HS-5 (cell line): ENCODE measurements around the gene PRAMEF1.
"Not testable (repeated sequence)": the region's sequence is repeated elsewhere in the genome, so short reads cannot be mapped to it uniquely, and the experiment has no call there.

Experiments used
- DNase-seq: peaks from one replicate; pipeline ENCODE4 v3.0.0-alpha.2; 2012; ENCODE audit warnings: low read depth

The PRAMEF1 gene

GRCh38 chr1:12775443-12775842, 15.8 kb upstream of the PRAMEF1 start:
- no peak for DNase-seq

DNA sequence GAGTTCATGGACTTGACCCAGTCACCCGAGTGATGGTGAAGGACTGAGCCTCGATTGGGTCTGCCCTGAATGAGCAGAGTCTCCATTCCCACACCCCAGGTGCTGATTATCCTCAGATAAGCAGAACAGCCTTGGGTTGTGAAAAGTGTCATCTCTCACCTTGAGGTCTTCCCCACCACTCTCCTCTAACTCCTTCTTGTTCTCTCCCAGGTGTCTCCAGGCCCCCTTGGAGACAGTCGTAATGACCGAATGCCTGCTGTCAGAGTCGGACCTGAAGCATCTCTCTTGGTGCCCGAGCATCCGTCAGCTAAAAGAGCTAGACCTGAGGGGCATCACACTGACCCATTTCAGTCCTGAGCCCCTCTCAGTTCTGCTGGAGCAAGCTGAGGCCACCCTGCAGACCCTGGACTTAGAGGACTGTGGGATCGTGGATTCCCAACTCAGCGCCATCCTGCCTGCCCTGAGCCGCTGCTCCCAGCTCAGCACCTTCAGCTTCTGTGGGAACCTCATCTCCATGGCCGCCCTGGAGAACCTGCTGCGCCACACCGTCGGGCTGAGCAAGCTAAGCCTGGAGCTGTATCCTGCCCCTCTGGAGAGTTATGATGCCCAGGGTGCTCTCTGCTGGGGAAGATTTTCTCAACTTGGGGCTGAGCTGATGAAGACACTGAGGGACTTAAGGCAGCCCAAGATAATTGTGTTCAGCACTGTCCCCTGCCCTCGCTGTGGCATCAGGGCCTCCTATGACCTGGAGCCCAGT, 14.2 kb upstream of the PRAMEF1 start:
- no peak for DNase-seq

DNA sequence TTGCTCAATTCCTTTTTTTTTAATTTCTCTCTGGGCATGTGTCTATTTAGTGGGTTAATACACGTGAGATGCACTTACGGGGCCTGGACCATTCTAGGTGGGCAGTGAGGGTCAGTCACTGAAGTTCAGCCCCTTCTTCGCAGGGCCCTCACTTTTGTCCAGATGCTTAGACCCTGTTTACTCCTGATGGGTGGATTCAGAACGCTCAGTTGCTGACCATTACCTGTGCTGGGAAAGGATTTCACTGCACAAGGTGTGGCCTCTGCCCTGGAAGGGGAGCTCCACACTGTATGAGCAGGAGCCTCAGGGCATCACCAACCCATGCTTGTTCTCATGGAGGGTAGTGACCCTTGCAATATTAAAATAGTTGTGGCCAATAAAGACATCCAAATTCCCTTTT, 13.1 kb upstream of the PRAMEF1 start:
- DNase-seq: no peak

GRCh38 chr1:12778907-12779306, 12.3 kb upstream of the PRAMEF1 start:
- DNase-seq: no peak

DNA sequence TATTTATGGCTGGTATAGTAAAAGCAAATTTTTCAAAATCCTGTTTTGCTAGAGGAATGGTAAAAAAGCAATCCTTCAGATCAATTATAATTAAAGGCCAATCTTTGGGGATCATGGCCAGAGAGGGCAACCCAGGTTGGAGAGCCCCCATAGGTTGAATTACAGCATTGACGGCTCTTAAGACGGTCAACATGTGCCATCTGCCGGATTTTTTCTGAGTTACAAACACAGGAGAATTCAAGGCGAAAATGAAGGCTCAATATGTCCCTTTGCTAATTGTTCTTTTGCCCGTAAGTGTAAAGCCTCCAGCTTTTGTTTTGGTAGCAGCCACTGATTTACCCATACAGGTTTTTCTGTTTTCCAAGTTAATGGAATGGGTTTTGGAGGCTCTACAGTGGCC, 9.7 kb upstream of the PRAMEF1 start:
- not testable (repeated sequence) for DNase-seq

DNA sequence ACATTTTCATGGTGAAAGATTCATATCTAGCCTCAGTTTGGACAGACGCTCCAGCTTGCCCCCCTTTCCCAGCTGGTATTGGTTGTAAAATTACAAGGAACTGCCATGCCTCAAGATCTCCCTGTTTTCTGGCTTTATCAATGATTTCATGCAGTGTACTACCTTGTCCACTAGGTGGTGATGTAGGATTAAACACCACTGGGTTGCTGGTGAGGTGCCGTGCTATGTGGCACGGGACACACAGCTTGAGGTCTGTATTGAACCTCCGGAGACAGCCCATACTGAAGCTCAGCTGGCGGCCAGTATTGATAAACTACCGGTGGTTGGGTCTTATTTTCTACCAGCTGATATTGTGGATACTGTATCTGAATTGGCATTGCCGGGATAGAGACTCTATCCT, 7.4 kb upstream of the PRAMEF1 start:
- DNase-seq: not testable (repeated sequence)

GRCh38 chr1:12784729-12785128, 6.5 kb upstream of the PRAMEF1 start:
- not testable (repeated sequence) for DNase-seq

DNA sequence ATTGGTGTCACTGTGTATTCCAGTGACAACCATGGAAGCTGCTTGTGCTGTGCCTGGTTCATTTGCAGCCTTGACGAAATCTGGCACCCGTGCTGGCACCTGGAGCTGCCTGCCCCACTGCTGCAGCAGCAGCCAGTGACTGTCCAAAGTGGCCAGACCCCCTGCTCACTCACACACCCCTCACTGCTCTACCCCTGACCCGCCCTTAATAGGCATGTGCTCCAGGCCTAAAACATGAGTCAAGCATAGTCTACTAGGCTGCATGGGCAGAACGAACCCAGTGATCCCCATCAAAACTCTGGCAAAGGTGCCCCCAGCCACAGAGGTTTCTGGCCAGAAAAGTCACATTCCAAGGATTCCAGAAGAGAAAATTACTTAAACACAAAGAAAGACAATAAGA, 7.7 kb downstream of the PRAMEF1 start:
- no peak for DNase-seq

DNA sequence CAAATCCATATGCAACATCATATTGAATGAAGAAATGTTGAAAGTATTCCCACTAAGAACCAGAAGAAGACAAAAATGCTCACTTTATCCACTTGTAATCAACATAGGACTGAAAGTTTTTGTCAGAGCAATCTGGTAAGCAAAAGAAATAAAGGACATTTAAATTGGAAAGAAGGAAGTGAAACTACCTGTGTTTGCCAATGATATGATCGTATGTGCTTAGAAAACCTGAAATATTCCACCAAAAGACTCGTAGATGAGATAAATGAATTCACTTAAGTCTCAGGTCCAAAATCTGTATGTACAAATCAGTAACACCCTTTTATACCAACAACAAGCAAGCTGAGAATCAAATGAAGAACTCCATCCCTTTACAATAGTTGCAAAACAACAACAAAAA, 8.5 kb downstream of the PRAMEF1 start:
- no peak for DNase-seq

DNA sequence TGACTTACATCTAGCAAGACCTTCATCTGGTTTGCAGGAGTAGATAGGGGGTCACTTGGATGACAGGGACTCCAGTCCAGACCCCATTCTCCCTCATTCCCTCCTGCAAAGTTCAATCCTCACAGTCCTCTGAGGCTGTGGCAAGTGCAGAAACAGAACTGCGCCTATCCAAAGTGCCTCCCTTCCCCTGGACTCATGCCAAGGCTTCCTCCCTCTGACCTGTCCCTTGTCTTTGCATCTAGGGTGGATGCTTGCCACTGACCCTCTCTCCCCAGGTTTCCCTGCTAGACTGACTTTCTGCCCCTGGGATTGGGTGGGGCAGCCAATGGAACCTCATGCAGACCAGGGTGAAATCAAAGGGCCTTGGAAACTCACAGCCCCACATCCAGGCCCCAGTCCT, 18.7 kb downstream of the PRAMEF1 start:
- no peak for DNase-seq

GRCh38 chr1:12810691-12811408, 19.7 kb downstream of the PRAMEF1 start:
- DNase-seq: peak; percentile 83

DNA sequence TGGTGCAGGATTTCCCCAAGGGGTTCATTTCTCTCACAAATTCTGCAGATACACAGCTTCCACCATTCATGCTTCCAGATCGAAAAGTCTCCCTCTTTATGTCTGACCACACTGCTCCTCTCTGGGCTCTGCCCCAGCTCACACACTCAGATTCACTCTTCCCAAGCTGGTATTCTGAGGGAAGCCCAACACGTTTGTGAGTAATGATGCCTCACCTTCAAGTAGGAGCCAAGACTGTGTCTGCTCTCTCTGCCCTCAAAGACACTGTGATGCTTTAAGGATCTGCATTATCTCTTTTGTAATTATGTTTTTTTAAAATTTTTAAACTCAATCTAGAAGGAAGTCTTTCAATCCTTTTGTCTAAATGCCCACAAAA, 20.2 kb downstream of the PRAMEF1 start:
- DNase-seq: peak; percentile 50

GRCh38 chr1:12819061-12819460, 27.9 kb downstream of the PRAMEF1 start:
- DNase-seq: not testable (repeated sequence)

GRCh38 chr1:12831310-12831709, 40.1 kb downstream of the PRAMEF1 start, which contains the start of gene PRAMEF11:
Gene PRAMEF11, minus strand, starts transcription at chr1:12831410. Its CDS starts 2,621 bp downstream, at chr1:12828789.
- not testable (repeated sequence) for DNase-seq

- not testable (repeated sequence) for DNase-seq
Observed at GRCh38 chr1:12833251-12833650, 42.1 kb downstream of the PRAMEF1 start.
